GM18498 (cell line): Measurements from ENCODE around the gene TEX53.

Source experiments
- ATAC-seq: cut with Tn5 transposase; IDR thresholded peaks from one replicate; pipeline ENCODE4 v1.9.1; 2021; ENCODE audit warnings: mild to moderate bottlenecking, moderate library complexity; ENCODE audit not compliant: unreplicated experiment

Gene TEX53

DNA sequence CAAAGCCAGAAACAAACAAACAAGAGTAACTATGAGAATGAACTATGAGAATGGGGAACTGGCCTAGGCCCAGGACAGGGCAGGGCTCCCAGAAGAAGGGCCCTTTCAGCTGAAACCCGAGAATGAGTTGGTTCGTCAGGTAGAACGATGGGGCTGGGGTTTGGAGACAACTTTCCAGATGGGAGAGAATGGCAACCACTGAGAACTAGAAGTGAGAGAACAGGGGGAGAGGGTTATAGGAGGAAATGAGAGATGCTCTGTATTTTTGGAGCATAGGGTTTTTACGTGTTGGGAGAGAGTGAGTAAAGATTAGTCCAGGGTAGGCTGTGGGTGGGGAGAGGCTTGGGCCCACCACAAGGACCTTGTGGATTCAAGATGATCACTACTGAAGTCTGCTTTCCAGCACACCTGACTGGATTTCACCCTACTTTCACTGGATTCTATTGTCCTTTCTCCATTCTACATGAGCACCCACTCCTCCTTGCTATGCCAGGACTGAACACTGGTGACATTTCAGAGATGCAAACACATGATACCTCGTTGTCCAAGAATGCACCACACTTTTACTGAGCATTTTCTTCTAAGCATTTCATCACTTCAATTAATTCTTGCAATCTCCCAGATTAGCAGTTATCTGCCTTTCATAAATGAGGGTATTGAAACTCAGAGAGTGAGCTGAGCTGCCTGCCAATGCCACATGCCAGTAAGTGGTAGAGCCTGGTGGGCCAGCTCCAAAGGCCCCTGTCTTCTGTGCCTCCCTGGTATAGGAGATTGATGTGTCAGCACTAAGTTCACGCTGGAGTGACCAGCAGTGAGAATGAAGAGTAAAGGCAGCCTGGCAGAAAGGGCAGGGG lies 49.7 kb downstream of the TEX53 start:
- peak; percentile 42 for ATAC-seq

DNA sequence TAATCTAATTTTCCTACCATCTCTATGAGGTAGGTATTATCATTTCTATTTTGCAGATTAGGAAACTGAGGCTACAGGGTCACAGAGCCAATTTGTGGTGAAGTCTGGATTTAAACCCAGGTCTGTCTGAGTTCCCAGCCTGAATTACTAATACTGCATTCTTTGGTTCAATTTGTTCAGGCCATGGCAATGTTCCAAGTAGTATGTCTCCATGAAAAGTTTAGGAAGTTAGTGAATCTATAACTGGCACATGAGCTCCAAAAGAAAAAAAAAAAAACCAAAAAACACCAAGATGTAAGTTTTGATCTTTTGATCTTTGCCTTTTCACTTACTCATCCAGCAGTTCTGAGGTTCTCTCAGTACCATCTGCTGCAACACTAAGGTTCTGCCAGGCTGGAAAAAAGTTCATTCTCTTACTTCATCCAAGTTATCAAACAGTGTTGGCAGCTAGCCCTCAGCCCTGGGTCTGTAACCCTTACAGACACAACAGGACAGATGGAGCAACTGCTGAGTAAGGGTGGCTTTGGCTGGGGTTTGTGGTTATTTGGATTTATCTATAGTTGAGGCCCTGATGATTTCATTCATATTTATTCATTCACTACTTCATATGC lies 50.9 kb downstream of the TEX53 start:
- ATAC-seq = no peak
